ENCODE measurements around the gene CELSR2.

CELSR2 gene

GRCh38 chr1:109259674-109260557 lies 10.6 kb downstream of the CELSR2 start:
- Histone ChIP-seq H3K4me3 (no peak overlapping the region), H3K27ac (no peak overlapping the region)
- TF ChIP-seq CTCF (IDR thresholded peaks at IDR 0.05), result no peak
- DNase-seq (ENCODE audit: low spot score), result no peak

GRCh38 chr1:109261006-109261405 lies 11.7 kb downstream of the CELSR2 start:
- no peak for DNase-seq (ENCODE audit: low spot score)
- Histone ChIP-seq H3K4me3 (no peak overlapping the region), H3K27ac (no peak overlapping the region)
- no peak for TF ChIP-seq CTCF (IDR thresholded peaks at IDR 0.05)

- no peak for TF ChIP-seq CTCF (IDR thresholded peaks at IDR 0.05)
- no peak overlapping the region for H3K27ac ChIP-seq
- no peak for DNase-seq (ENCODE audit: low spot score)
- H3K4me3 ChIP-seq, result no peak overlapping the region
Observed at GRCh38 chr1:109261578-109261977, 12.2 kb downstream of the CELSR2 start.

- no peak for TF ChIP-seq CTCF (IDR thresholded peaks at IDR 0.05)
- no peak overlapping the region for H3K4me3 ChIP-seq
- no peak for DNase-seq (ENCODE audit: low spot score)
- no peak overlapping the region for H3K27ac ChIP-seq
Observed at GRCh38 chr1:109262231-109263055, 13.1 kb downstream of the CELSR2 start.

- no peak for TF ChIP-seq CTCF (IDR thresholded peaks at IDR 0.05)
- Histone ChIP-seq H3K4me3 (no peak overlapping the region), H3K27ac (no peak overlapping the region)
- no peak for DNase-seq (ENCODE audit: low spot score)
Observed at GRCh38 chr1:109263234-109263596, 13.9 kb downstream of the CELSR2 start.

GRCh38 chr1:109263597-109264378 lies 14.4 kb downstream of the CELSR2 start:
- DNase-seq (ENCODE audit: low spot score), result no peak
- peak; percentile 80 for TF ChIP-seq CTCF (IDR thresholded peaks at IDR 0.05)
- no peak overlapping the region for H3K27ac ChIP-seq
- no peak overlapping the region for H3K4me3 ChIP-seq

All from coronary artery (tissue), 2 donors.